ENCODE results near the gene PLEKHG2. TPM values are rescaled to one million over a fixed set of nuclear protein-coding genes. Genes with fewer than 3 reads are reported as not detected.

The PLEKHG2 gene
- total and polyA plus RNA-seq, 9 of the 15 experiments (the other 6 are each of a cell fraction or from before 2014, with no cell fraction given) = 0.98 to 45.7 (median 9.8) TPM

GRCh38 chr19:39403331-39404312 is 8.8 kb upstream of the PLEKHG2 start (continued):
- no peak for TF ChIP-seq ZNF785 (CRISPR knock-in tag; IDR thresholded peaks at IDR 0.05)
- TF ChIP-seq SIX5 (IDR thresholded peaks at IDR 0.05; ENCODE audit: borderline replicate concordance in 1 of 2, insufficient read depth in 1 of 2, low read depth in 1 of 2, low read length in 2 of 2) = no peak
- no peak for TF ChIP-seq ZNF408 (CRISPR knock-in tag; IDR thresholded peaks at IDR 0.05; ENCODE audit: low read depth)
- TF ChIP-seq NBN (IDR thresholded peaks at IDR 0.05; ENCODE audit: low read depth) = 0 out of 2 replicates have a peak, but pooled peaks have one; percentile 54
- no peak; the same call in none of the 2 replicates for TF ChIP-seq ZBTB7A (IDR thresholded peaks at IDR 0.05; ENCODE audit: borderline replicate concordance, control insufficient read depth, low read depth, low read length)
- TF ChIP-seq ZNF41 (CRISPR knock-in tag; conservative IDR thresholded peaks at IDR 0.05) = no peak
- no peak for TF ChIP-seq NCOA2 (IDR thresholded peaks at IDR 0.05; ENCODE audit: partially characterized antibody in 2 of 2)
- TF ChIP-seq JUNB (CRISPR knock-in tag; conservative IDR thresholded peaks at IDR 0.05) = peak; percentile 66; the same call in 1 of the 2 replicates
- TF ChIP-seq XRCC5 (IDR thresholded peaks at IDR 0.05; ENCODE audit: low read depth, low read length) = no peak
- TF ChIP-seq ZNF232 (CRISPR knock-in tag; IDR thresholded peaks at IDR 0.05) = no peak
- peak in 1 of 2 experiments; percentile 41; a peak in 3 of 4 replicates for TF ChIP-seq NRF1 (conservative IDR thresholded peaks at IDR 0.05 in 1 of 2, IDR thresholded peaks at IDR 0.05 in 1 of 2)
- TF ChIP-seq THRB (CRISPR knock-in tag; conservative IDR thresholded peaks at IDR 0.05) = no peak
- no peak for TF ChIP-seq SMARCA5 (IDR thresholded peaks at IDR 0.05)
- TF ChIP-seq MTA3 (IDR thresholded peaks at IDR 0.05; ENCODE audit: borderline replicate concordance) = 0 out of 2 replicates have a peak, but pooled peaks have one; percentile 57
- peak; percentile 49 for TF ChIP-seq HDAC3 (IDR thresholded peaks at IDR 0.05; ENCODE audit: borderline replicate concordance, partially characterized antibody)
- TF ChIP-seq CREM (IDR thresholded peaks at IDR 0.05; ENCODE audit: low read depth) = peak; percentile 76; the same call in 1 of the 2 replicates
- TF ChIP-seq ARHGAP35 (IDR thresholded peaks at IDR 0.05; ENCODE audit: partially characterized antibody) = no peak
- TF ChIP-seq ZFP30 (CRISPR knock-in tag; IDR thresholded peaks at IDR 0.05; ENCODE audit: borderline replicate concordance) = no peak
- no peak for TF ChIP-seq CBX8 (IDR thresholded peaks at IDR 0.05; ENCODE audit: borderline replicate concordance, extremely low read depth, low read depth, low read length, poor library complexity, severe bottlenecking)
- no peak for TF ChIP-seq CEBPB (tag; IDR thresholded peaks at IDR 0.05)
- no peak for TF ChIP-seq SRSF9 (IDR thresholded peaks at IDR 0.05; ENCODE audit: borderline replicate concordance, low read depth, low read length)
- TF ChIP-seq, protein P1, sequence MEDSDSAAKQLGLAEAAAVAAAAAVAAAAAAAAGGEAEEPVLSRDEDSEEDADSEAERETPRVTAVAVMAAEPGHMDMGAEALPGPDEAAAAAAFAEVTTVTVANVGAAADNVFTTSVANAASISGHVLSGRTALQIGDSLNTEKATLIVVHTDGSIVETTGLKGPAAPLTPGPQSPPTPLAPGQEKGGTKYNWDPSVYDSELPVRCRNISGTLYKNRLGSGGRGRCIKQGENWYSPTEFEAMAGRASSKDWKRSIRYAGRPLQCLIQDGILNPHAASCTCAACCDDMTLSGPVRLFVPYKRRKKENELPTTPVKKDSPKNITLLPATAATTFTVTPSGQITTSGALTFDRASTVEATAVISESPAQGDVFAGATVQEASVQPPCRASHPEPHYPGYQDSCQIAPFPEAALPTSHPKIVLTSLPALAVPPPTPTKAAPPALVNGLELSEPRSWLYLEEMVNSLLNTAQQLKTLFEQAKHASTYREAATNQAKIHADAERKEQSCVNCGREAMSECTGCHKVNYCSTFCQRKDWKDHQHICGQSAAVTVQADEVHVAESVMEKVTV (CRISPR knock-in tag; IDR thresholded peaks at IDR 0.05) = no peak
- no peak for TF ChIP-seq FOXM1 (IDR thresholded peaks at IDR 0.05; ENCODE audit: low read depth)
- no peak for TF ChIP-seq FOXM1 (CRISPR knock-in tag; IDR thresholded peaks at IDR 0.05; ENCODE audit: low read depth)
